Measurements from ENCODE around the gene FRMPD1.
"Not testable (repeated sequence)": the region's sequence is repeated elsewhere in the genome, so short reads cannot be mapped to it uniquely, and the experiment has no call there.

The FRMPD1 gene, protein sequence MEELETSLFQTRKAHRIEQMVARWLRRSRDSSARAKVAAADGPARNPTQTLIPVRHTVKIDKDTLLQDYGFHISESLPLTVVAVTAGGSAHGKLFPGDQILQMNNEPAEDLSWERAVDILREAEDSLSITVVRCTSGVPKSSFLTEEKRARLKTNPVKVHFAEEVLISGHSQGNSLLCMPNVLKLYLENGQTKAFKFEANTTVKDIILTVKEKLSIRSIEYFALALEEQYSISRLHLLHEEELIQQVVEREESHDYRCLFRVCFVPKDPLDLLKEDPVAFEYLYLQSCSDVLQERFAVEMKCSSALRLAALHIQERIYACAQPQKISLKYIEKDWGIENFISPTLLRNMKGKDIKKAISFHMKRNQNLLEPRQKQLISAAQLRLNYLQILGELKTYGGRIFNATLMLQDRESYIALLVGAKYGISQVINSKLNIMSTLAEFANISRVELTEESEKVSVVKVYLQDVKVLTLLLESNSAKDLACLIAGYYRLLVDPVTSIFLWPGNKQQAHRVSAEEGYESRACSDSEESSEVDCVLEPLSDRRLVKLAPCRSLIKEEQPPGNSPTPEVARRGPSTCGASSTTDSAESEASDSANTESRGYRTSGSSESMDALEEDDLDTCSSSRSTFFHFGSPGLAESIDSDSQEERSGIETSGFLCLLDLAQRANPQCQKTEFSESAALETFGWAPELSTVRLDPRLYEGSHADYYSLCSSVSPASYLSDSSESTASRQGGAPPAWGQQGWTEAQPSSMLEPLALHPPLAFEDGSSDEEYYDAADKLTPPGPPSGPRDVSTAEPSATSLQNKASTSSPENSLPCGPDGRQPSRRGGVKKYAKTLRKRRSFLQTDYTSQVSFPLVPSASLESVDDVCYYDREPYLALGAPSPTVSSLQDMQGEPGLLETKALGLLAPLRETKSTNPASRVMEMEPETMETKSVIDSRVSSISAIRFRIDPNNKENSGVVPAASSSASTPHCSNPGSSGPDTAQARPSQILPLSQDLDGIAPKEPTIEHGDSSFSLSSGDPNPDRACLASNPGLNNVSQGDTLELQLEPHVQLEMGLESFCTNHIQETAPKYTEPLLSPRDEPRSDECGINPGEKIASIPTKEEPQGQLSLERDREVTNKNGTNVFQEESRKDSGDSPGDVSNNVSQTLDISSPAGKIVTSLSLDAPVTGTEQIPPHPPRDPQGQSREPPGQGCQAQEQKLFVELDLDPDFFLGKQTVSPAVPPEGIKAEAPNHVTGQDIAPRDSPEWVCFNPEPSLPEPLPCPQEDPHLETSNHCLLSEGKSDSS (N-terminal part only)

DNA sequence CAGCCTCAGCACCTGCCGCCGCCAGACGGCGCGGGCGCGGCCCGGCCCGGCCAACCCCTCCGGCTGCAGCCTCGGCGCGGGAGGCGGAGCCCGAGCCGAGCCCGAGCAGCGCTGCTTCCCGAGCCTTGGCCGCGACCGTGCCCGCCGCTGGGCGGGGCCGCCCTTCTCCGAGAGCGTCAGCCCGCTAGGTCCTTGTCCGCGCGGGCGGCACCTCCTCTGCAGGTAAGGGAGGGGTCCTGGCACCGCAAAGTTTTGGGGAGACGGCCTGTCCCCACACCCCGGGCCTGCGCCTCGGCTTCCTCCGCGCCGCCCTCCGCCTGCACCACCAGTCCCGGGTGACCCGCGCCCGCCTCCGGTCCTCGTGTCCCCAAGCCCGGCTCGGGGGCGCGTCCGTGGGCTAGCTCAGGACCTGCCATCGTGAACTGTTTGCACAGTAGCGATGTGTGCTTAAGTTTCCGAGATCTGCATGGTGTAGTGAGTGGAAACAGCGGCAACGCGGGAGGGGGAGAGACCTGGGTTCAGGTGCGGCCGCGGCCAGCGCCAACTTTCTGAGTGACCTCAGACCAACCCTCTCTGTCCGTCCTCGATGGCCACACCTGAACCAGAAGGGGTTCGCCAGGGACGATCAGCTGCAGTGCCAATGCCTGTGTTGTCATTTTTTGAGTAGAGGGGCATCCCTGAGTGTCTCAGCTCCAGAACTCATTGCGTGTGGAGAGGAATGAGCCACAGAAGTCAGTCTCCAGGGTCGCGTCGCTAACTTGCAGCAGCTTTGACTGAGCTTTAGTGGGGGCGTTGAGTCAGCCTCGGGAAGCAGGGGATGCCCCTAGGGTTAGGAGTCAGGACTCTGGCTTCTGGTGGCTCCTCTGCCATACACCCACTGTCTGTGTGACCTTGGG, at the start of gene FRMPD1:
Gene FRMPD1, plus strand, starts transcription at position 82 of the 896 bp plus-strand sequence. CDS start 41,688 bp downstream, outside the sequence.
- in situ Hi-C loops (cut with MboI; ENCODE audit: low sequenced_read_pairs) = no loop called here

DNA sequence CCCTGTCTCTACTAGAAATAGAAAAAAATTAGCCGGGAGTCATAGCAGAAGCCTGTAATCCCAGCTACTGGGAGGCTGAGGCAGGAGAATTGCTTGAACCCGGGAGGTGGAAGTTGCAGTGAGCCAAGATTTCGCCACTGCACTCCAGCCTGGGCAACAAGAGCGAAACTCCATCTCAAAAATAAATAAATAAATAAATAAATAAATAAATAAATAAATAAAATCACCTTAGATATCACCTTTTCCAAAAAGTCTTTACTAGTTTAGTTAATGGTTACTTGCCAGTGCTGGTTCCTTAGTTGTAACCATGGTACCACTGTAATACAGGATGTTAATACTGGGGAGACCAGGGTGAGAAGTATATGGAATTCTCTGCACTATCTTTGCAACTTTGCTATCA, 48.7 kb upstream of the FRMPD1 start:
- in situ Hi-C loops (cut with MboI; ENCODE audit: low sequenced_read_pairs) = not testable (repeated sequence)

DNA sequence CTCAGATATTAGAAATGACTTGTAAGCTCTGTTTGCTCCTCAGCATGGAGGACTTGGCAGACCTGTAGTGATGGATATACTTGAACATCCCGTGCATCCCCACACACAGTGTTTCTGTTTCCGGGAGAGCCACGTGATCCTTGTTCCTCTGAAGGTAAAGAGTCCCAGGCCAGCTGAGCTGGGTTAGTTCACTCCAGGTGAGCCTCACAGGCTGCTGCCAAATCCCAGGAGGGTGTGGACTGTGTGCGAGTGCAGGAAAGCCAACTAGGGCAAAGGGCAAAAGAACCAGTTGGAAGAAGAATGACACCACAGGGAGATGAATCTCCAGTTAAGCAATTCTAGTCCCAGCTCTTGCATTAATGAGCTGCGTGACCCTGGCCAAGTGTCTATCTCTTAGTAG, 47.9 kb upstream of the FRMPD1 start:
- in situ Hi-C loops (cut with MboI; ENCODE audit: low sequenced_read_pairs) = no loop called here

DNA sequence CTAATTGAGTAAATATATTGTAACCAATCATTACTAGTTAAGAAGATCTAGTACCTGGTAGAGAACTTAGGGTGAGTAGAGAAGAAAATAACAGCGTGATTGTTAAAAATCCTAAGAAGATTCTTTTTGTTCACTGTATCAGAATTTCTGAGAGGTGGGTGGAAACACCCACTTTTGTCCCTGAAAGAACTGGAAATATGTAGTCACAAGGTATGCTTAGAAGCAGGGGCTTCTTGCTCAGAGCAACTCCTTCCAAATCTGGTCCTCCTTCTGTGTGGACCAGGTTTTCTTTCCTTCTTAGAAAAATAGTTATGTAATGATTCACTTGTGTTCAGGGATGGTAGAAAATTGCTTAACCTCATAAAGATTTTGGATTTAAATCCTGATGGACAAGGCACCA, 46.5 kb upstream of the FRMPD1 start:
- in situ Hi-C loops (cut with MboI; ENCODE audit: low sequenced_read_pairs) = no loop called here

DNA sequence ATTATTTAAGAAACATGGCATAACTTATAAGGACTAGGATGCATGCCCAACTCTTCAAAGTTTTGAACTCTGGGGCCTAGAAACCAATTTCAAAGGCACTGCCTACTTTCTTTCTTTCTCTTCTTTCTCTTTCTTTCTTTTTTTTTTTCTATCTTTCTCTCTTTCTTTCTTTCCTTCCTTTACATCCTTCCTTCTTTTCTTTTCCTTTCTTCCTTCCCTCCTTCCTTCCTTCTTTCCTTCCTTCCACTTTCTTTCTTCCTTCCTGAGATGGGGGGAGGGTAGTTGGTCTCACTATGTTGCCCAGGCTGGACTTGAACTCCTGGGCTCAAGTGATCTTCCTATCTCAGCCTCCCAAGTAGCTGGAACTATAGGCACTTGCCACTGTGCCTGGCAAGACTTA, 42.5 kb upstream of the FRMPD1 start:
- in situ Hi-C loops (cut with MboI; ENCODE audit: low sequenced_read_pairs) = no loop called here

DNA sequence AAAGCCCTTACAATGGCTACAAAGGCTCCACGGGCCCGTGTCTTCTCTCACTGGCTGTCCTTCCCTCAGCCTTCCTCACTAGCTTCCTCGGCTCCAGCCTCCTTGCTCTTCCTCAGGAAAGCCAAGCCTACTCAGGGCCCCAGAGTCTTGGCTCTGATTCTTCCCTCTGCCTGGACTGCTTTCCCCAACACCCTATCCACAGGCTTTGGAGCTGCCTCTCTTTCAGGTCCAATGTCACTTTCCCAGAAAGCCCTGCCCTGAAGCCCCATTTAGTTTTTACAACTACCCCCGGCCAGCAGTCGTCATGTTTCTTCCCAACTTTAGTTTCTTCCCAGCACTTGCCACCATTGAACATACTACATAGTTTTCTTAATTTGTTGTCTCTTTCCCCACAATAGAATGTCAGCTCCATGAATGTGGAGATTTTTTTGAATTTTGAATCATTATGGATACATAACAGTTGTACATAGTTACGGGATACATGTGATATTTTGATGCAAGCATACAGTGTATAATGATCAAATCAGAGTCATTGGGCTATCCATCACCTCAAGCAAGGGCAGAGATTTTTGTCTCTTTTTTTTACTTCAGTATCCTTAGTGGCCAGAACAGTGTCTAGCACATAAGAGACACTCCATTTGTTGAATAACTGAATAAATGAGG, 40.9 kb upstream of the FRMPD1 start:
- in situ Hi-C loops (cut with MboI; ENCODE audit: low sequenced_read_pairs) = no loop called here

DNA sequence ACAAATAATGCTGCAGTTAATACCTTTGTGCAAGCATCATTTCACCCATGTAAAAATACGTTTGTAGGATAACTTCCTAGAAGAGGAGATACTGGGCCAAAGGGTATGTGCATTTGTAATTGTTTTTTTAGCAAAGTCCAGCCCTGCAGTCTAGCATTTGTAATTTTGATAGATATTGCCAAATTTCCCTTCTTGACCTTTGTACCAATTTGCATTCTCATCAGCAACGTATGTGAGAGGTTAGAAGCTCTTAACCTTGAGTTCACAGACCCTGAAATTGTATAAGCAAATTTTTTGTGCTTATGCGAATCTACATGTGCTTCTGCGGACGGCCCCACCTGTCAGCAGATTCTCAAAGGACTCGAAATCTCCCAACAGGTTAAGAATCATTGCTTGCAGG, 39.7 kb upstream of the FRMPD1 start:
- in situ Hi-C loops (cut with MboI; ENCODE audit: low sequenced_read_pairs) = no loop called here

DNA sequence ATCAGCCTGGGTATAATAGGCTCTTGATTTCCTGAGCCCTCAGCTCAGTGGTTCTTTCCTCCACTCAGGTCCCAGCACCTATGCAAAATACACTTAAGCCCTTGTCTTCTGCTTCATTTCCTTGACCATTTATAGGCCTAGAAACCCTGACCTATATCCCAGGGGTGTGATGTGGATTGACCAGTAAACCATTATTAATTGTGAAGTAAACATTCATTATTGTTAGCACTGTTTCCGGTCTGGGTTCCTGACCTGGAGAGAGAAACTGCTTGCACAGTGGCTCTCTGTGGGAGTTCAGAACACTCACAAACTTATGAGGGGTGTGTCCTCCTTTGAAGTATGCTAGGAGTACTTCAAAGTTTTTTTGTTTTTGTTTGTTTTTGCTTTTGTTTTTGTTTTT, 38.8 kb upstream of the FRMPD1 start:
- in situ Hi-C loops (cut with MboI; ENCODE audit: low sequenced_read_pairs) = no loop called here

DNA sequence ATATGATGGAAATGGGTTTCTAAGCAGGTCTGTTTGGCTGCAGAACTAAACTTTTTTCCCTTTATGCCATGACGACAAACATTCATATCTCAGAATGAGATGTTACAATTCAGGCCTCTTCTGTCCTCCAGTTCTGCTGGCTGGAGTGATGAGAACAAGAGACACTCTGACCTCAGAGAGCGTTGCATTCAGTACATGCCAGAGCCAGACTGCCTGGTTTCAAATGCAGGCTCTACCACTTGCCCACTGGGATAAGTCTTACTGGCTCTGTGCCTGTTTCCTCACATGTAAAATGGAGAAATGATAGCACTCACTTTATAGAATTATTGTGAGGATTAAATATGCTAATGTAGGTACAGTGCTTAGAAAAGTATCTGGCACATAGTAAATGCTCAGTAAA, 33.6 kb upstream of the FRMPD1 start:
- in situ Hi-C loops (cut with MboI; ENCODE audit: low sequenced_read_pairs) = no loop called here

DNA sequence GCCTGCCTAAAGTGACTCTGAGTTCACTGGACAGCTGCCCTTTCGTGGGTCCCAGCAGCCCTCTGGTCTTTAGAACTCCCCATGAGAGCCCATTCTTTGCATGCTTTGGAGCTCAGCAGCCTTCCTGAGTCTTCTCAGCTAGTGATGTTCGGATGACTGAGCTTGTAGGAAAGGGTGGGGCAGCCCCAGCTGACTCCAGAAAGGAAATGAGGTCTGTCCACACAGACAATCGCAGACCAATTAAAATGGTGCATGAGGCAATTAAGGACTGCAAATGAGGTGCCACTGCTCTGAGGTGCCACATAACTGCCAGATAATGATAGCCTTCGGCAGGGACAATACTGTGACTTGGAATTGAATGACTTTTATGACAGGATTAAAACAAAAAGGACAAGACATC, 32.9 kb upstream of the FRMPD1 start:
- in situ Hi-C loops (cut with MboI; ENCODE audit: low sequenced_read_pairs) = no loop called here

DNA sequence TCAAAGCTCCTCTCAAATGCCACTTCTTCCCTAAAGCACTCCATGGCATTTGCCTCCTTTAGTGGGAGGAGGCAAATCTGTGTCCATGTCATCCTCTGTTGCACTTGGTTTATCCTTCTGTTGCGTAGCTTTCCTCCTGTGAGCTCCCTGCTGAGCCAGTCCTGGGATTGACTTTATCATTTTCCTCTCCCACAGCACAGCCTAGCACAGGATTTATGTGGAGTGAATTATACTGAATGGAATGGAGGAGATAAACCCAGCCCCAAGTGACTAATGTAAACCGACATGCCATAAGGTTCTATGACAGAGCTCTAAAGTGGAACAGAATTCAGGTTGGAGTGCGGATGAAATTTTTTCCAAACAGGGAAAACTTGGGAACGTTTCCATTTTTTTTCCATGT, 31.9 kb upstream of the FRMPD1 start:
- in situ Hi-C loops (cut with MboI; ENCODE audit: low sequenced_read_pairs) = no loop called here

DNA sequence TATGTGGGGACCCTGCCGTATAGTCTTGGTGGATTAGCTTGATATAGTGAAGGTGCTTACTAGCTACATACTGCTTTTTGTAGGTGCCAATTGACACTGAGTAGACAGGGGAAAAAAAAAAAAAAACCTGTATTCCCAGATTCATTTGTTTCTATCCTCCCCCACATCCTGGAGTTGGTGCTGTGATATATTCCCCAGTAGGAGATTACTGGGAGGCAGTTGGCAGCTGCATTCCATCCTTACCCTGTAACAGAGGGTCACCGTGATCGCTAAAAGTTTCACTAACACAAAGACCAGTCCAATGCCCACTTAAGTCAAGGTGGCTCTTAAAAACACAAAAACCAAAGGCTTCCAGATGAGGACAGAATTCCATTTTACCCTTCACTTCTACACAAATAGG, 30.9 kb upstream of the FRMPD1 start:
- in situ Hi-C loops (cut with MboI; ENCODE audit: low sequenced_read_pairs) = no loop called here

DNA sequence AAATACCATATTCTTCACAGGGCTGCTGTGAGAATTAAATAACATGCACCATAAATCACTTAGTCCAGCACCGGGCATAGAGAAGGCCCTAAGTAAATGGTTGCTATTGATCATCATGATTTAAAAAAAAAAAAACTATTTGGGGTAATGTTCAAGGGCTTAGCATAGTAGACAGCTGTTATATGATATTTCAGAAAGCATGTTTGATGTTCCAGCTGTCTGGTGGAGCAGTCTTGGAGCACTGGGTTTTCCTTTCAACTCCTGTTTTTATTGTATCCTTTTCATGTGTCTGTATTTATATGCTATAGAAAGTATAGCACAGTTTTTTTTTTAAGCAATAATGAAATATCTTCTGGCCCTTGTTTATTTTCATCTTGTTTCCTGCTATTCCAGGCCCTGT, 30.4 kb upstream of the FRMPD1 start:
- in situ Hi-C loops (cut with MboI; ENCODE audit: low sequenced_read_pairs) = no loop called here

DNA sequence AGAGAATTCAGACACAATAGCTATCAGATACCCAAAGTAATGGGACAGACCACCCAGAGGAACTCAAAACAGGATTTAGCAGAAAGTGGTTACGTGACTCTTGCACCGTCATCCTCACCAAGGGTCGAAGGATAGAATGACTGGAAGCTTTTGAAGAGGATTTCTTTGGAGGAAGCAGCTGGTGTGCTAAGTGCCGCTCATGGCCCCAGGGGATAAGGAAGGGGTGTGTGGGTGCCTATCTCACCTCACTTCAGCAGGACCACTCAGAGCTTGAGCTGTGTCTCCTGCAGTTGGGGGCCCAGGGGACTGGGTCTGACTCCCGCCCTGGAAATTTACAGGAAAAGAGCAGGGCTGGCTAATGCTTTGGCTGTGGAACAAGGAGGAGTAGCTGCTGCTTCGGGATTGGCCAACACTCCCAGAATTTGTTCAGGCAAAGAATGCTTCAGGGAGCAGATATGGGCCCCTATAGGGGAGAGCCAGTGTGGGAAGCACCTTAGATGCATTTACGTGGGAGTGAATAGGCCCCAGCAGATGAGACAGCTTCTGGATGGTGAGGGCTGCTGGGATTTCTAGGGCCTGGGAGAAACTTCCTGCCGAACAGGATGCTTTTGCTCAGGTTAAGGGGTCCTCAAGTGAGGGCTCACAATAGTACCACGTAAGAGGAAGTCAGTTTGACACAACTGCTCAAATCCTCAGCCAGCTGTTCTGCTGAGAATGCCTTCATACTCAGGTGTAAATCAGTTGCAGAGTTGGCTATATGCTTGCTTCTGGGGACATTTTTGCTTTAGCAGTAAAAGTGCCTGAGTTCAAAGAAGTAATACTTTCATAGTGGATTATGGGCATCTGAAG, 29.3 kb upstream of the FRMPD1 start:
- in situ Hi-C loops (cut with MboI; ENCODE audit: low sequenced_read_pairs) = no loop called here

DNA sequence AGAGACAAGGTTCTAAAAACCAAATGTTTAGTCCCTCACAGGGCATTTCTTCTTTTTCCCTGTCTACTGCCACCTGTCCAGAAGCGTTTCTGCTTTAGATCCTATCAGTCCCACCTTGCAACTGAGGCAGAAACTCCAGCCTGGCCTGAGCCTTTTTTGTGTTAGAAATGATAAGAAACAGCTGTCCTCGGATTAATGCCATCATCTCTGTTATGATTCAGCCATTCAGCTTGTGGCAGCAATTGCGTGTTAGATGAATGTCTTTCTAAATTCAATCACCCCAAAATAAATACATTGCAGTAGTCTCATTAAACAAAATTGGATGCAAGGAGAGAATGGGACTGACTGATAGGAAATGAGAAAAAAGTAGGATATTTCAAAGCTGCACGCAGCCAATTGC, 28.3 kb upstream of the FRMPD1 start:
- in situ Hi-C loops (cut with MboI; ENCODE audit: low sequenced_read_pairs) = no loop called here

DNA sequence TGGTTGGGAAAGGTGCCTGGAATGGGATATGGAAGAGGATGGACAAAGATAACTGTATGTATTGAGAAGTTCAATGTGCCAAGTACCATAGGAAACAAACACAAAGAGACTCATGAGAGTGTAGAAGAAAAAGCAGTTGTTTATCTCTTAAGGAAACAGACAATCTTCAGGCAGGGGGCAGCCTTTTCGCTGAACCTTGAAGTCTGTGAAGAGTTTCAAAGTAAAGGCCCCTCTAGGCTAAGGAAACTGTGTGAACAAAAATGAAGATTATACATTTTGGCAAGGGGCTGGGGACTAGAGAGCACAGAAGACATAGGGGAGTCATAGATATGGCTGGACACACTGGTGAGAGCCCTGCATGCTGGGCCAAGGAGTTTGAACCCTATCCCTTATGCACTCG, 27.5 kb upstream of the FRMPD1 start:
- in situ Hi-C loops (cut with MboI; ENCODE audit: low sequenced_read_pairs) = no loop called here

DNA sequence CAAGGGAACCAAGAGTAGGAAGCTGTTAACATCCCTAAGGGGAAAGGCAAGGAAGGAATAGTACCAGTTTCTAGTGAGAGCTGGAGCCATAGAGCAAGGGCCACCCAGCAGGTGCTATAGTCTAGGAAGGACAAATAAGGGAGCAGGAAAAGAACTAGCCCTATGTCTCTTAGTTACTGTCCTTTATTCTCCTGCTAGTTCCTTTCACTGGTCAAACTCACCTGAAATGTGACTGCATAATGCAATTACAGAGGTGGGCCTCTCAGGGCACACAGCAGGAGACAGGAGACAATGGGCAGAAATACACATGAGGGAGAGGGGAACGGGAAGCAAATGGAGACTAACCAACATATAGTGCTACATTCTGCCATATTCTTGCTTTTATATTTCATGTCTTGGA, 26.7 kb upstream of the FRMPD1 start:
- in situ Hi-C loops (cut with MboI; ENCODE audit: low sequenced_read_pairs) = no loop called here

DNA sequence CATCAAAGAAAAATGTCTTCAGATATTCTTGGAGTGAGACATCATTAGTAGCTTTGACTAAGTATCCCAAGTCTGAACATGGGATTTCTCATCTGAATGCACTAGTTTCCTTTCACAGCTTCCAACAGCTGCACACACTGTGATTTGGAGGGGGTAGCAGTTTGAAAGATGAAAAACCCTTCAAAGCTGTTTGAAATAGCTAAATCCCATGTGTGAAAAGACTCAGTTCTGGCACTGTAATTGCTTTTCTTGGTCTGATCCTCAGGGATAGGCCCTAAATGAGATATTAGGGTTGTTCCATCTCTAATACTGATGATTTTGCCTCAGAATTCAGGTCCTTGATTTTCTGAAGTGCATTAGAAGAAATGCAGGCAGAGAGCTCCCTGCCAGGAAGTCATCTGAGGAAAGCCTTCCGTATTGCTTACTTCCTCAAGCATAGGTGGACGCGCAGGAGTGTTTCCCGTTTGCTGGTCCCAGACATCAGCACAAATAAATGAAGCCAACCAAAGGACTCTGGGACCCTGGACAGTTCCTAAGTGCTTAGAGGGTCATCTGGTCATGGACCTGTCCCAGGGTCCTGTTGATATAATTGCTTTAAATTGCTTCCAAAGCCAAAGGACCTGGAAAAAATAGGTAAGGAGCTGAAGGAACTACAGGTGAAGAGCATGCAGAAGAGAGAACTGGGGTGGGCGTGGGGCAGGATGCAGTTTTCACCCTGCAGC, 25.6 kb upstream of the FRMPD1 start:
- in situ Hi-C loops (cut with MboI; ENCODE audit: low sequenced_read_pairs) = no loop called here

All from hTERT RPE-1 (cell line).